ENCODE results near the gene SPNS2. TPM values are rescaled to one million over a fixed set of nuclear protein-coding genes. Genes with fewer than 3 reads are reported as not detected.

Gene SPNS2
- total RNA-seq, 6 donors from 2014 or later = 41.8 to 89.1 (median 55.2) TPM

DNA sequence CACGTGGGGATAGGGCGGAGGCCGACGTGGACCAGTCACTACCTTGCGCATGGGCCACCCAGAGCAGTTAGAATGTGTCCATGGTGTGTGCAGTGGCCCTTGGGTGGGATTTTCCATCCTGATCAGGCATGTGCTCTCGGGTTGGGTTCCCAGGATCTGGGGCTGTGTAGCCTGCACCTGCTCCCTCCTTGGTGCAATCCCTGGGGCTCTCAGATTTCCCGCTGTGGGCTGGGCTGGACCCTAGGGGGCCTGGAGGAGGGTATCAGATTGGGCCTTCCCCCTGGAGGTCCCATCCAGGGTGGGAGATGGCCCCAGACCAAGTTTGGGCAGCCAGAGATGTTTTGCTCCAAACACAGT, 86.9 kb downstream of the SPNS2 start:
- no peaks in the 10 kb centered on the region for H3K36me3 ChIP-seq
- WGBS, 2 donors = 74 to 92% methylated on average over 4 to 5 of the region's 7 CpGs
- peaks cover 0 to 17% (median 5%) of the 10 kb centered on the region in 4 donors for H3K27me3 ChIP-seq
- H3K27ac ChIP-seq = peak overlapping the region in 2 of 4 donors; percentile 3 to 56
- no peaks in the 10 kb centered on the region for H3K9me3 ChIP-seq
- no peak for DNase-seq
- peak overlapping the region in 2 of 4 donors; percentile 56 to 64 for H3K4me3 ChIP-seq
- H3K4me1 ChIP-seq = peaks cover 13 to 20% (median 15%) of the 10 kb centered on the region in 4 donors
- ATAC-seq (ENCODE audit: low FRiP score in 2 of 2) = no peak
- TF ChIP-seq EP300 (IDR thresholded peaks at IDR 0.05) (no peak), POLR2AphosphoS5 (IDR thresholded peaks at IDR 0.05) (no peak), POLR2A (IDR thresholded peaks at IDR 0.05) (no peak)
- TF ChIP-seq, protein P1, sequence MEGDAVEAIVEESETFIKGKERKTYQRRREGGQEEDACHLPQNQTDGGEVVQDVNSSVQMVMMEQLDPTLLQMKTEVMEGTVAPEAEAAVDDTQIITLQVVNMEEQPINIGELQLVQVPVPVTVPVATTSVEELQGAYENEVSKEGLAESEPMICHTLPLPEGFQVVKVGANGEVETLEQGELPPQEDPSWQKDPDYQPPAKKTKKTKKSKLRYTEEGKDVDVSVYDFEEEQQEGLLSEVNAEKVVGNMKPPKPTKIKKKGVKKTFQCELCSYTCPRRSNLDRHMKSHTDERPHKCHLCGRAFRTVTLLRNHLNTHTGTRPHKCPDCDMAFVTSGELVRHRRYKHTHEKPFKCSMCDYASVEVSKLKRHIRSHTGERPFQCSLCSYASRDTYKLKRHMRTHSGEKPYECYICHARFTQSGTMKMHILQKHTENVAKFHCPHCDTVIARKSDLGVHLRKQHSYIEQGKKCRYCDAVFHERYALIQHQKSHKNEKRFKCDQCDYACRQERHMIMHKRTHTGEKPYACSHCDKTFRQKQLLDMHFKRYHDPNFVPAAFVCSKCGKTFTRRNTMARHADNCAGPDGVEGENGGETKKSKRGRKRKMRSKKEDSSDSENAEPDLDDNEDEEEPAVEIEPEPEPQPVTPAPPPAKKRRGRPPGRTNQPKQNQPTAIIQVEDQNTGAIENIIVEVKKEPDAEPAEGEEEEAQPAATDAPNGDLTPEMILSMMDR (IDR thresholded peaks at IDR 0.05) = no peak

DNA sequence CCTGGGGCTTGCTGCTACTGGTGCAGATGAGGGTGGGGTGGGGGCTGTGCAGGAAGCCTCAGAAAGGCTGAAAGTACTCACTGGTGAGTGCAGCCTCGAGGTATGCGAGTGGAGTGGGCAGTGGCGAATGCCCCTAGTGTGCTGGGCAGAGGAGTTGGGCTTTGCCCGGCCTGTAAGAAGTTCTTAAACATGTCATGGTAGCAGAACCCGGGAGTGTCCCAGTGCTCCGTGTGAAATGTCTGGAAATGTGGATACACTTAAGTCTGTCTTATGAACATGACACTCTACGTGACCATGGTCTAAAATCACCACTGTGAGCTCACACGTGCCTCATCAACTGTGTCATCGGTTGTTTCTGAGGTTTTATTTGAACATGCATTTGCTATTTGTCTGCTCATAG, 87.4 kb downstream of the SPNS2 start:
- TF ChIP-seq EP300 (IDR thresholded peaks at IDR 0.05) = no peak
- no peak for TF ChIP-seq POLR2AphosphoS5 (IDR thresholded peaks at IDR 0.05)
- TF ChIP-seq, protein P1 (IDR thresholded peaks at IDR 0.05) = no peak
- TF ChIP-seq POLR2A (IDR thresholded peaks at IDR 0.05) = no peak
- Histone ChIP-seq H3K27me3 (peaks cover 0 to 17% (median 5%) of the 10 kb centered on the region in 4 donors), H3K4me1 (peaks cover 13 to 20% (median 15%) of the 10 kb centered on the region in 4 donors), H3K36me3 (no peaks in the 10 kb centered on the region), H3K27ac (peak overlapping the region in 2 of 4 donors; percentile 3 to 56), H3K9me3 (no peaks in the 10 kb centered on the region), H3K4me3 (peak overlapping the region in 1 of 4 donors; percentile 64)
- 73 to 79% methylated on average over 9 of the region's 9 CpGs for WGBS, 2 donors
- no peak for DNase-seq
- no peak for ATAC-seq (ENCODE audit: low FRiP score in 2 of 2)

DNA sequence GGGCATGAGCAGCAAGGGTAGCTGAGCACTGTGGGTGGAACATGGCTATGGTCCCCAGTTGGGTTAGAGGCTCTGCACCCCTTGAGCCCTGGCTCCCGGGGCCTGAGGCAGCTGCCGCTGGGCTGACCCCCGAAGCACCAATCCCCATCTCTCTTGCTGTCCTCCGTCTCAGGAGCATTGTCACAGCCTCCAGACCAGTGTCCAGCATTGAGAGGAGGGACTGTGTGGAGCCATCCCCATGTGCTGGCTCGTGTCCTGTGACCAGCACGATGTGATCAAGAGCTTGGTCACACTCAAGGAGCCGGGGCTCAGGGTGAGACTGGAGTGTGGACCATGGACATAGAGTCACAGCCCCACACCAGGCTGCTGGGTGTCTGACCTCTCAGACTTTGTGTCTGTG, 88.5 kb downstream of the SPNS2 start:
- no peaks in the 10 kb centered on the region for H3K9me3 ChIP-seq
- peak overlapping the region in 3 of 4 donors; percentile 24 to 54 (median 30) for H3K27ac ChIP-seq
- peaks cover 0 to 17% (median 5%) of the 10 kb centered on the region in 4 donors for H3K27me3 ChIP-seq
- TF ChIP-seq, protein P1 (IDR thresholded peaks at IDR 0.05) = no peak
- TF ChIP-seq POLR2A (IDR thresholded peaks at IDR 0.05) = no peak
- no peak for TF ChIP-seq POLR2AphosphoS5 (IDR thresholded peaks at IDR 0.05)
- no peak for TF ChIP-seq EP300 (IDR thresholded peaks at IDR 0.05)
- WGBS, 2 donors = 92 to 98% methylated on average over 6 to 7 of the region's 7 CpGs
- no peaks in the 10 kb centered on the region for H3K36me3 ChIP-seq
- H3K4me3 ChIP-seq = no peak overlapping the region
- no peak for DNase-seq
- ATAC-seq (ENCODE audit: low FRiP score in 2 of 2) = no peak
- peaks cover 13 to 20% (median 15%) of the 10 kb centered on the region in 4 donors for H3K4me1 ChIP-seq

DNA sequence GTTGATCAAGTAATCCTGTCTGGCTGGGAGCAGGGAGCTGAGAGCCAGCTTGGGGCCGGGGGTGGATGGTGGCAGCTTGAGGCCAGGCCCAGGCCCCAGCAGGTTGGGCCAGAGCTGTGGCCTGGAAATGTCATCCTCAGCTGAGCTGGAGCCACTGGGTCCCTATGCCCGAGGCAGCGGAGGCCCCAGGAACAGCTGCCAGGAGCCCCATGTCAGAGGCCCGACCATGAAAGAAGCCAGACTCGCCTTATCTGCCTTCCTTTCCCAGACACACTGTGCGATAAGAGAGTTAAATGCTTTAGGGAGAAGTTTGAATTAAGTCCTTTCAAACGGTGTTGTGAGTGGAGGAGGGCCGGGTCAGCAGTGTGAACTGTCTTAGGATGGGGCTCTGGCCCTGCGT, 89.1 kb downstream of the SPNS2 start:
- Histone ChIP-seq H3K27ac (peak overlapping the region in 3 of 4 donors; percentile 24 to 54 (median 40)), H3K36me3 (no peaks in the 10 kb centered on the region), H3K27me3 (peaks cover 0 to 17% (median 5%) of the 10 kb centered on the region in 4 donors), H3K4me1 (peaks cover 13 to 20% (median 15%) of the 10 kb centered on the region in 4 donors), H3K9me3 (no peaks in the 10 kb centered on the region), H3K4me3 (no peak overlapping the region)
- no peak for ATAC-seq (ENCODE audit: low FRiP score in 2 of 2)
- WGBS, 2 donors = 60 to 67% methylated on average over 8 to 9 of the region's 9 CpGs
- DNase-seq = no peak
- TF ChIP-seq POLR2AphosphoS5 (IDR thresholded peaks at IDR 0.05) (no peak), EP300 (IDR thresholded peaks at IDR 0.05) (no peak)

- Histone ChIP-seq H3K9me3 (no peaks in the 10 kb centered on the region), H3K27me3 (peaks cover 0 to 17% (median 5%) of the 10 kb centered on the region in 4 donors), H3K4me3 (no peak overlapping the region), H3K4me1 (peaks cover 13 to 19% (median 15%) of the 10 kb centered on the region in 4 donors), H3K27ac (peak overlapping the region in 2 of 4 donors; percentile 24 to 40), H3K36me3 (no peaks in the 10 kb centered on the region)
- ATAC-seq (ENCODE audit: low FRiP score in 2 of 2) (no peak), DNase-seq (no peak)
- WGBS, 2 donors = 76 to 80% methylated on average over 9 to 11 of the region's 11 CpGs
- TF ChIP-seq EP300 (IDR thresholded peaks at IDR 0.05) = no peak
- TF ChIP-seq, protein P1 (IDR thresholded peaks at IDR 0.05) = no peak
Measured at GRCh38 chr17:4588391-4588790, 89.7 kb downstream of the SPNS2 start.

Other genes with a start within 250 kb of the SPNS2 start
- 10 to 100 TPM; 58.7 to 92.2 (median 60.9) TPM for gene ANKFY1, start 234.9 kb upstream of the SPNS2 start, total RNA-seq
- gene UBE2G1, start 132.2 kb upstream of the SPNS2 start, total RNA-seq = 10 to 100 TPM; 24.5 to 45.8 (median 35.8) TPM
- under 1 TPM in 5 of 6 donors, not detected in 1; 0.22 to 0.91 (median 0.52) TPM for gene SPNS3, start 64.9 kb upstream of the SPNS2 start, total RNA-seq
- gene MYBBP1A, start 56.5 kb downstream of the SPNS2 start, total RNA-seq = 100 to 1,000 TPM in 1 of 6 donors, 10 to 100 TPM in 5; 45.2 to 151 (median 57.3) TPM
- gene GGT6, start 61.7 kb downstream of the SPNS2 start, total RNA-seq = 10 to 100 TPM in 3 of 6 donors, 1 to 10 TPM in 3; 3.8 to 18.7 (median 9.7) TPM
- 1 to 10 TPM in 5 of 6 donors, under 1 TPM in 1; 0.49 to 7.3 (median 3.6) TPM for gene SMTNL2, start 85.6 kb downstream of the SPNS2 start, total RNA-seq
- gene ALOX15, start 142.8 kb downstream of the SPNS2 start, total RNA-seq = 10 to 100 TPM in 3 of 6 donors, 1 to 10 TPM in 3; 2.4 to 26.0 (median 10.0) TPM
- gene PELP1, start 205.3 kb downstream of the SPNS2 start, total RNA-seq = 10 to 100 TPM; 14.6 to 67.1 (median 34.2) TPM
- gene ARRB2, start 211.8 kb downstream of the SPNS2 start, total RNA-seq = 100 to 1,000 TPM in 5 of 6 donors, 10 to 100 TPM in 1; 67.3 to 336 (median 176) TPM
- gene MED11, start 232.5 kb downstream of the SPNS2 start, total RNA-seq = 10 to 100 TPM; 18.4 to 33.4 (median 24.2) TPM
- gene ZMYND15, start 241.0 kb downstream of the SPNS2 start, total RNA-seq = 10 to 100 TPM in 4 of 6 donors, 1 to 10 TPM in 2; 3.5 to 22.8 (median 11.9) TPM
- 100 to 1,000 TPM in 3 of 6 donors, 10 to 100 TPM in 3; 62.9 to 281 (median 122) TPM for gene CXCL16, start 241.0 kb downstream of the SPNS2 start, total RNA-seq

All from upper lobe of left lung (tissue), 6 donors.